SK-N-SH (cell line): Measurements from ENCODE around the gene OGDH.

ENCODE experiments used
- RFX5 ChIP-seq: IDR thresholded peaks from 2 replicates; pipeline ENCODE4 v1.6.1; 2012; ENCODE audit warnings: mild to moderate bottlenecking, improper control_type of control experiment, low read length
- SIN3A ChIP-seq: IDR thresholded peaks from 2 replicates; pipeline ENCODE4 v1.6.1; 2012; ENCODE audit warnings: low read depth, mild to moderate bottlenecking, low read length, moderate library complexity, borderline replicate concordance
- YY1 ChIP-seq: IDR thresholded peaks from 2 replicates; pipeline ENCODE4 v1.4.0; 2012; ENCODE audit warnings: low read depth, mild to moderate bottlenecking
- TF ChIP-seq, protein P1 (sequence below): IDR thresholded peaks from 2 replicates; pipeline ENCODE4 v1.4.0; 2012; ENCODE audit warnings: low read depth
- TF ChIP-seq, protein P2 (sequence below): fragments of 200-600 bp; sonication (generic); IDR thresholded peaks from 2 replicates; pipeline ENCODE4 v1.6.1; 2017; ENCODE audit warnings: antibody characterized with exemption, mild to moderate bottlenecking, moderate library complexity

DNA sequence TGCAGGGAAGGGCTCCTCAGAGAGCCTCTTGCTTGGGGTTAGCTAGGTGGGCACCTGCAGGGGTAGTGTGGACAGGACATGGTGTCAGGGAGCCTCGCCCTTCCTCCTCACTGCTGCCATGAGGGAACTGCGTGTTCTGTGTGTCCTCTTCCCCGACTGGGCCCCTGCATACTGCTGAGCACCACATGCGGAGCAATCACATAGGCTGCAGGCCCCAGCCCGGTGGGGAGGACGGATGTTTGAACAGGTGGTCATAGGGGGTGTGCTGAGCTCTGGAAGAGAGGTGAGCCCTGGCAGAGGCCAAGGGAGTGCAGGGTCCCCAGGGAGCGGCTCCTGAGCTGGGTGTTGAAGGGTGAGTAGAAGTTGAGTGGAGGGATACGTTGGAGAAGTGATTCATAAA lies 93.9 kb downstream of the OGDH start:
- TF ChIP-seq YY1 (no peak), SIN3A (no peak), RFX5 (no peak)
- TF ChIP-seq, protein P1, sequence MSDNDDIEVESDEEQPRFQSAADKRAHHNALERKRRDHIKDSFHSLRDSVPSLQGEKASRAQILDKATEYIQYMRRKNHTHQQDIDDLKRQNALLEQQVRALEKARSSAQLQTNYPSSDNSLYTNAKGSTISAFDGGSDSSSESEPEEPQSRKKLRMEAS, result no peak
- TF ChIP-seq, protein P2, sequence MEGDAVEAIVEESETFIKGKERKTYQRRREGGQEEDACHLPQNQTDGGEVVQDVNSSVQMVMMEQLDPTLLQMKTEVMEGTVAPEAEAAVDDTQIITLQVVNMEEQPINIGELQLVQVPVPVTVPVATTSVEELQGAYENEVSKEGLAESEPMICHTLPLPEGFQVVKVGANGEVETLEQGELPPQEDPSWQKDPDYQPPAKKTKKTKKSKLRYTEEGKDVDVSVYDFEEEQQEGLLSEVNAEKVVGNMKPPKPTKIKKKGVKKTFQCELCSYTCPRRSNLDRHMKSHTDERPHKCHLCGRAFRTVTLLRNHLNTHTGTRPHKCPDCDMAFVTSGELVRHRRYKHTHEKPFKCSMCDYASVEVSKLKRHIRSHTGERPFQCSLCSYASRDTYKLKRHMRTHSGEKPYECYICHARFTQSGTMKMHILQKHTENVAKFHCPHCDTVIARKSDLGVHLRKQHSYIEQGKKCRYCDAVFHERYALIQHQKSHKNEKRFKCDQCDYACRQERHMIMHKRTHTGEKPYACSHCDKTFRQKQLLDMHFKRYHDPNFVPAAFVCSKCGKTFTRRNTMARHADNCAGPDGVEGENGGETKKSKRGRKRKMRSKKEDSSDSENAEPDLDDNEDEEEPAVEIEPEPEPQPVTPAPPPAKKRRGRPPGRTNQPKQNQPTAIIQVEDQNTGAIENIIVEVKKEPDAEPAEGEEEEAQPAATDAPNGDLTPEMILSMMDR, result no peak
